ENCODE results near the gene MAP6. TPM values are rescaled to one million over a fixed set of nuclear protein-coding genes. Genes with fewer than 3 reads are reported as not detected.

Gene MAP6
- polyA plus RNA-seq, 1 donor (not counting 4 experiments of a cell fraction or from before 2014, with no cell fraction given): 1.7 TPM

DNA sequence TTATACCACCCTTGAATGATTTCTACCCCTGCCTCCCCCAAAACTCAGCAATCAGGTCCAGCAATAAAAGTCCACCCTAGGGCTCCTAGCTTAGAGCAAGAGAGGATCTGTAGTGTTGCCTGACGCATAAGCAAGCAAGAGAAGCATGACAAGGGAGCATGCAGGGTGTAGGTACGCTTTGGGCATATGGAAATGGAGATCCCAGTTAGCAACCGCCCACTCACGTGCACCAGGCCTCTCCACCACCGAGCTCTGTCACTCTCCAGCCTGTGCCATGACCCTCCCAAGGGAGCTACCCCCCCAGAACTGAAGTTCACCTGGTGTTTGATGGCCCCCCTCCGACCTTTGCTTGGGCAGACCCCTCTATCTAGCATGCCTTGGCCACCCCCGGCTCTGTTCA, 67.3 kb downstream of the MAP6 start:
- TF ChIP-seq CTCF (optimal IDR thresholded peaks at IDR 0.05 in 1 of 3, IDR thresholded peaks at IDR 0.05 in 1 of 3, conservative IDR thresholded peaks at IDR 0.05 in 1 of 3; ENCODE audit: extremely low read depth in 1 of 3, insufficient read depth in 2 of 3, low read length in 3 of 3): no peak
- no peak for TF ChIP-seq EZH2 (IDR thresholded peaks at IDR 0.05; ENCODE audit: low read length)
- Histone ChIP-seq H3K9ac (ENCODE audit: control insufficient read depth, extremely low read depth, insufficient read depth, low read length) (no peak overlapping the region), H3K79me2 (ENCODE audit: control insufficient read depth, insufficient read depth, low read length) (no peaks in the 10 kb centered on the region), H2AFZ (ENCODE audit: control insufficient read depth, low read length) (no peak overlapping the region), H4K20me1 (ENCODE audit: control insufficient read depth, extremely low read depth, insufficient read depth, low read length) (no peaks in the 10 kb centered on the region), H3K9me1 (ENCODE audit: control insufficient read depth, extremely low read depth, insufficient read depth, low read length) (no peaks in the 10 kb centered on the region), H3K4me2 (ENCODE audit: control insufficient read depth, extremely low read depth, insufficient read depth, low read depth, low read length) (no peak overlapping the region), H3K27me3 (ENCODE audit: control insufficient read depth, extremely low read depth, insufficient read depth, low read length) (no peaks in the 10 kb centered on the region), H3K36me3 (ENCODE audit: control insufficient read depth in 2 of 2, extremely low read depth in 1 of 2, insufficient read depth in 2 of 2, low read length in 2 of 2) (no peaks in the 10 kb centered on the region), H3K4me1 (ENCODE audit: control insufficient read depth, extremely low read depth, insufficient read depth, low read length) (peaks cover 16% of the 10 kb centered on the region), H3K9me3 (ENCODE audit: control insufficient read depth, low read depth, low read length) (no peaks in the 10 kb centered on the region), H3K4me3 (ENCODE audit: control insufficient read depth in 2 of 3, extremely low read depth in 1 of 3, insufficient read depth in 2 of 3, low read depth in 1 of 3, low read length in 3 of 3) (no peak overlapping the region), H3K27ac (ENCODE audit: control insufficient read depth, insufficient read depth, low read length) (no peak overlapping the region)
- dilution Hi-C loops (cut with MboI; ENCODE audit: extremely low pct_ligation_motif_present, low sequenced_read_pairs): no loop called here
- DNase-seq (ENCODE audit: low read depth, low spot score) (no peak), FAIRE-seq (no peak)

GRCh38 chr11:75600356-75600755, 68.5 kb downstream of the MAP6 start:
- H2AFZ ChIP-seq (ENCODE audit: control insufficient read depth, low read length): no peak overlapping the region
- DNase-seq (ENCODE audit: low read depth, low spot score): no peak
- no peak overlapping the region for H3K9ac ChIP-seq (ENCODE audit: control insufficient read depth, extremely low read depth, insufficient read depth, low read length)
- no peak overlapping the region for H3K27ac ChIP-seq (ENCODE audit: control insufficient read depth, insufficient read depth, low read length)
- TF ChIP-seq CTCF (optimal IDR thresholded peaks at IDR 0.05 in 1 of 3, IDR thresholded peaks at IDR 0.05 in 1 of 3, conservative IDR thresholded peaks at IDR 0.05 in 1 of 3; ENCODE audit: extremely low read depth in 1 of 3, insufficient read depth in 2 of 3, low read length in 3 of 3) (no peak), EZH2 (IDR thresholded peaks at IDR 0.05; ENCODE audit: low read length) (no peak)
- H3K9me3 ChIP-seq (ENCODE audit: control insufficient read depth, low read depth, low read length): no peaks in the 10 kb centered on the region
- dilution Hi-C loops (cut with MboI; ENCODE audit: extremely low pct_ligation_motif_present, low sequenced_read_pairs): no loop called here
- H3K36me3 ChIP-seq (ENCODE audit: control insufficient read depth in 2 of 2, extremely low read depth in 1 of 2, insufficient read depth in 2 of 2, low read length in 2 of 2): no peaks in the 10 kb centered on the region
- H4K20me1 ChIP-seq (ENCODE audit: control insufficient read depth, extremely low read depth, insufficient read depth, low read length): no peaks in the 10 kb centered on the region
- no peak for FAIRE-seq
- no peak overlapping the region for H3K4me2 ChIP-seq (ENCODE audit: control insufficient read depth, extremely low read depth, insufficient read depth, low read depth, low read length)
- no peaks in the 10 kb centered on the region for H3K79me2 ChIP-seq (ENCODE audit: control insufficient read depth, insufficient read depth, low read length)
- H3K27me3 ChIP-seq (ENCODE audit: control insufficient read depth, extremely low read depth, insufficient read depth, low read length): no peaks in the 10 kb centered on the region
- H3K4me1 ChIP-seq (ENCODE audit: control insufficient read depth, extremely low read depth, insufficient read depth, low read length): peaks cover 16% of the 10 kb centered on the region
- no peaks in the 10 kb centered on the region for H3K9me1 ChIP-seq (ENCODE audit: control insufficient read depth, extremely low read depth, insufficient read depth, low read length)
- no peak overlapping the region for H3K4me3 ChIP-seq (ENCODE audit: control insufficient read depth in 2 of 3, extremely low read depth in 1 of 3, insufficient read depth in 2 of 3, low read depth in 1 of 3, low read length in 3 of 3)

All from keratinocyte (primary cell).